Thyroid gland (tissue), 4 donors: ENCODE results near the gene ZNF396. TPM values are rescaled to one million over a fixed set of nuclear protein-coding genes. Genes with fewer than 3 reads are reported as not detected.

Experiments used
- DNase-seq, 2 donors: peaks; one replicate each; pipeline ENCODE4 v3.0.0-alpha.2; 2019
- H3K27ac ChIP-seq, 3 donors: fragments of 200-600 bp; sonication (generic); 1 replicate in 2 of 3; 2 replicates in 1 of 3; pipeline ENCODE4 v1.5.1; 2016 to 2019; ENCODE audit warnings: mild to moderate bottlenecking in 1 of 3, moderate library complexity in 1 of 3
- H3K27me3 ChIP-seq: fragments of 200-600 bp; sonication (generic); one replicate; pipeline ENCODE4 v1.5.1; 2019
- H3K36me3 ChIP-seq, 2 donors: fragments of 200-600 bp; sonication (generic); one replicate each; pipeline ENCODE4 v1.5.1; 2016 to 2019
- H3K4me1 ChIP-seq, 2 donors: fragments of 200-600 bp; sonication (generic); one replicate each; pipeline ENCODE4 v1.5.1; 2017 to 2019
- H3K4me3 ChIP-seq, 3 donors: fragments of 200-600 bp; sonication (generic); replicated peaks in 1 of 3; 1 replicate in 2 of 3; 2 replicates in 1 of 3; pipeline ENCODE4 v1.5.1; 2016; ENCODE audit warnings: mild to moderate bottlenecking in 1 of 3
- H3K9me3 ChIP-seq: fragments of 200-600 bp; sonication (generic); one replicate; pipeline ENCODE4 v1.5.1; 2017
- CTCF ChIP-seq, 6 experiments: fragments of 200-600 bp in 3 of 6; fragments of 450-650 bp in 3 of 6; sonication (generic) in 3 of 6; IDR thresholded peaks; one replicate each; pipeline ENCODE4 v1.5.1; 2016 to 2019; ENCODE audit warnings: antibody characterized with exemption in 6 of 6, mild to moderate bottlenecking in 2 of 6, inconsistent platforms in 1 of 6, moderate library complexity in 1 of 6
- POLR2A ChIP-seq, 2 donors: fragments of 450-650 bp; IDR thresholded peaks; one replicate each; pipeline ENCODE4 v1.6.1; 2017; ENCODE audit warnings: antibody characterized with exemption in 2 of 2, mild to moderate bottlenecking in 2 of 2, moderate library complexity in 1 of 2
- WGBS, 2 donors: methylation state at CpG; one replicate each; pipeline ENCODE4 v1.1.5; 2017; 5-methylcytosine and 5-hydroxymethylcytosine counted together
- intact Hi-C: fragments of 100-400 bp; cut with DNase I; formaldehyde crosslinking; loops from one replicate; pipeline ENCODE4 v1.15.1; 2023
- total RNA-seq, 4 donors: library from RNA; depleted of rRNA; stranded (reverse); fragments of >200 nt; gene quantifications; one replicate each; pipeline ENCODE4 v1.2.3, GENCODE V29; 2016

The ZNF396 gene
- total RNA-seq, 4 donors from 2014 or later, result 5.3 to 14.2 (median 9.1) TPM

DNA sequence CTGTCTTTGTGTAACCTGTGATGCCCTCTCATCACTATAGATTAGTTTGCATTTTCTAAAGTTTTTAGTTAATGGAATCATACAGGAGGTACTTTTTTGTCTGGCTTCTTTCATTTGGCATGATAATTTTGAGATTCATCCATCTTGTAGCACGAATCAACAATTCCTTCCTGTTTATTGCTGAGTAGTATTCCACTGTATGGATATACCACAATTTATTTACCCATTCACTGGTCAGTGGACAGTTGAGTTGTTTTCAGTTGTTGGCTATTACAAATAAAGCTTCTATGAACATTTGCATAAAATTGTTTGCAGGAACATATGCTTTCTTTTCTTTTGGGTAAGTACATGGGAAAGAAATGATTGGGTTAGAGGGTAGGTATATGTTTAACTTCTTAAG, 40.1 kb upstream of the ZNF396 start:
- Histone ChIP-seq H3K36me3 (no peaks in the 10 kb centered on the region), H3K9me3 (no peaks in the 10 kb centered on the region), H3K27me3 (no peaks in the 10 kb centered on the region), H3K27ac (no peak overlapping the region), H3K4me1 (no peaks in the 10 kb centered on the region), H3K4me3 (no peak overlapping the region)
- TF ChIP-seq POLR2A (IDR thresholded peaks at IDR 0.05), result no peak
- TF ChIP-seq CTCF (IDR thresholded peaks at IDR 0.05), result no peak
- WGBS, 2 donors, result 75 to 79% methylated on average over 1 of the region's 1 CpG
- DNase-seq, result no peak
- intact Hi-C loops, result loop anchor here (10.0 kb wide), 1 partner anchor 98 kb away; no protein-coding TSS in a partner anchor

GRCh38 chr18:35415511-35416073, 38.5 kb upstream of the ZNF396 start:
- no peaks in the 10 kb centered on the region for H3K36me3 ChIP-seq
- H3K4me3 ChIP-seq, result no peak overlapping the region
- peaks cover 0 to 2% of the 10 kb centered on the region in 2 donors for H3K4me1 ChIP-seq
- H3K27me3 ChIP-seq, result no peaks in the 10 kb centered on the region
- no peak for DNase-seq
- intact Hi-C loops, result loop anchor here (10.0 kb wide), 1 partner anchor 99 kb away; no protein-coding TSS in a partner anchor
- H3K27ac ChIP-seq, result no peak overlapping the region
- no peaks in the 10 kb centered on the region for H3K9me3 ChIP-seq
- TF ChIP-seq POLR2A (IDR thresholded peaks at IDR 0.05), result no peak
- TF ChIP-seq CTCF (IDR thresholded peaks at IDR 0.05), result no peak
- 60 to 75% methylated on average over 5 of the region's 5 CpGs for WGBS, 2 donors

DNA sequence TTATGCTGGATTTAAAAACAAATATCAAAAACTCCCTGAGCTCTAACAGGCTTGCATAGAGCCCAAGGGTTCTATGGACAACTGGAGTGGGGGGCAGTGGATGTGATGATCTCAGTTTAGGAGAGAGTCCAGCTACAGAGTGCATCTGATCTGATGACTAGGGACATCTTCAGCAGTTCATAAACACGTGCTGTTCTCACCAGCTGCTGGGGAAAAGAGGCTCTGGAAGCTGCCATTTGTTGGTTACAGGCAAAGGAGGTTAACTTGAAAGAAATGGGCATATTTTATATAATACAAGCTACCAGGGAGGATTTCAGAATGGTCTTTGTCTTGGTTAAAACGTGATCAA, 36.0 kb upstream of the ZNF396 start:
- WGBS, 2 donors, result 62 to 66% methylated on average over 2 of the region's 2 CpGs
- Histone ChIP-seq H3K4me3 (no peak overlapping the region), H3K36me3 (no peaks in the 10 kb centered on the region), H3K4me1 (peaks cover 0 to 10% of the 10 kb centered on the region in 2 donors), H3K27ac (no peak overlapping the region), H3K9me3 (no peaks in the 10 kb centered on the region), H3K27me3 (no peaks in the 10 kb centered on the region)
- DNase-seq, result no peak
- TF ChIP-seq POLR2A (IDR thresholded peaks at IDR 0.05) (no peak), CTCF (IDR thresholded peaks at IDR 0.05) (no peak)
- intact Hi-C loops, result loop anchor here (10.0 kb wide), 1 partner anchor 102 kb away; no protein-coding TSS in a partner anchor

- Histone ChIP-seq H3K27ac (no peak overlapping the region), H3K36me3 (no peaks in the 10 kb centered on the region), H3K27me3 (no peaks in the 10 kb centered on the region), H3K9me3 (no peaks in the 10 kb centered on the region), H3K4me1 (peaks cover 0 to 10% of the 10 kb centered on the region in 2 donors), H3K4me3 (no peak overlapping the region)
- TF ChIP-seq CTCF (IDR thresholded peaks at IDR 0.05) (no peak), POLR2A (IDR thresholded peaks at IDR 0.05) (no peak)
- intact Hi-C loops, result loop anchor here (10.0 kb wide), 1 partner anchor 103 kb away; no protein-coding TSS in a partner anchor
- 90 to 94% methylated on average over 4 of the region's 4 CpGs for WGBS, 2 donors
- DNase-seq, result no peak
Observed at GRCh38 chr18:35411625-35412351, 34.7 kb upstream of the ZNF396 start.

DNA sequence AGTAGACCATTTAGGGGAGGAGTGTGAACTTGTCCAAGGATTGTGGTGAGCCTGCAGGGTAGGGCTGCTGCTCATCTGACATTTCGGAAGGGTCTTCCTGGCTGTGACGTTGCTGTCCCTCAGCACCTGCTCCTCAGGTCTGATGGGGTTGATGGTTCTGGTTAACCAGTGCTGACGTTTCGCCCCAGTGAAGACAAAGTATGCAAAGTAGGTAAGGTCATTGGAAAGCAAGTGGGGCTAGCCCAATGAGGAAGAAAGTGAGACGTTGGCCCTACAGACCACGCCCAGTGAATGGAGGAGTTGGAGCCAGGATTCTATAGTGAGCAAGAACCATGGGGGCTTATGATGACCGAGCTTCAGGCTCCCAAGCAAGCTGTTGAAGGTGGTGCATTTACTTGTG, 33.4 kb upstream of the ZNF396 start:
- no peak overlapping the region for H3K27ac ChIP-seq
- TF ChIP-seq POLR2A (IDR thresholded peaks at IDR 0.05) (no peak), CTCF (IDR thresholded peaks at IDR 0.05) (no peak)
- WGBS, 2 donors, result 71 to 79% methylated on average over 7 of the region's 7 CpGs
- H3K4me1 ChIP-seq, result peaks cover 0 to 10% of the 10 kb centered on the region in 2 donors
- no peaks in the 10 kb centered on the region for H3K36me3 ChIP-seq
- no peaks in the 10 kb centered on the region for H3K9me3 ChIP-seq
- no peak overlapping the region for H3K4me3 ChIP-seq
- DNase-seq, result peak in 1 of 2 donors; percentile 4
- intact Hi-C loops, result loop anchor here (10.0 kb wide), 1 partner anchor 104 kb away; no protein-coding TSS in a partner anchor
- H3K27me3 ChIP-seq, result no peaks in the 10 kb centered on the region
